ENCODE data around the gene AP5B1. TPM values are rescaled to one million over a fixed set of nuclear protein-coding genes. Genes with fewer than 3 reads are reported as not detected.
"Not testable (repeated sequence)": the region's sequence is repeated elsewhere in the genome, so short reads cannot be mapped to it uniquely, and the experiment has no call there.

AP5B1 gene
- total and polyA plus RNA-seq, 2 experiments from 2014 or later: 3.1 to 16.1 TPM

DNA sequence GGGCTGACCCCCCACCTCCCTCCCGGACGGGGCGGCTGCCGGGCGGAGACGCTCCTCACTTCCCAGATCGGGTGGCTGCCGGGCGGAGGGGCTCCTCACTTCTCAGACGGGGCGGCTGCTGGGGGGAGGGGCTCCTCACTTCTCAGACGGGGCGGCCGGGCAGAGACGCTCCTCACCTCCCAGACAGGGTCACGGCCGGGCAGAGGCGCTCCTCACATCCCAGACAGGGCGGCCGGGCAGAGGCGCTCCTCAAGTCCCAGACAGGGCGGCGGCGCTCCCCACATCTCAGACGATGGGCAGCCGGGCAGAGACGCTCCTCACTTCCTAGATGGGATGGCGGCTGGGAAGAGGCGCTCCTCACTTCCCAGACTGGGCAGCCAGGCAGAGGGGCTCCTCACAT lies 18.0 kb downstream of the AP5B1 start:
- H3K79me2 ChIP-seq (replicated peaks; ENCODE audit: insufficient read depth); H3F3A ChIP-seq (replicated peaks; ENCODE audit: low read depth); H3K4me1 Mint-ChIP-seq; H3K4me3 Mint-ChIP-seq; H3K27me3 ChIP-seq (ENCODE audit: insufficient read depth); DNase-seq (ENCODE audit: low spot score); H3K4me2 ChIP-seq; H4K20me1 ChIP-seq (replicated peaks; ENCODE audit: insufficient read depth); H3K36me3 Mint-ChIP-seq (ENCODE audit: low read depth); H2AFZ ChIP-seq; H3K27me3 Mint-ChIP-seq (ENCODE audit: insufficient read depth, low read depth, poor library complexity); H3K4me1 ChIP-seq (ENCODE audit: insufficient read depth); H3K27ac Mint-ChIP-seq; H3K9me2 ChIP-seq (ENCODE audit: insufficient read depth); ATAC-seq; H3K36me3 ChIP-seq (ENCODE audit: insufficient read depth); H3K27ac ChIP-seq (ENCODE audit: low read depth); H3K4me3 ChIP-seq: not testable (repeated sequence)
- H3K9me3 Mint-ChIP-seq: peaks cover 12% of the 10 kb centered on the region

DNA sequence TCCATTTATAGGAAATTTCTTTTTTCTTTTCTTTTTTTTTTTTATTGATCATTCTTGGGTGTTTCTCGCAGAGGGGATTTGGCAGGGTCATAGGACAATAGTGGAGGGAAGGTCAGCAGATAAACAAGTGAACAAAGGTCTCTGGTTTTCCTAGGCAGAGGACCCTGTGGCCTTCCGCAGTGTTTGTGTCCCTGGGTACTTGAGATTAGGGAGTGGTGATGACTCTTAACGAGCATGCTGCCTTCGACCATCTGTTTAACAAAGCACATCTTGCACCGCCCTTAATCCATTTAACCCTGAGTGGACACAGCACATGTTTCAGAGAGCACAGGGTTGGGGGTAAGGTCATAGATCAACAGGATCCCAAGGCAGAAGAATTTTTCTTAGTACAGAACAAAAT lies 18.6 kb downstream of the AP5B1 start:
- H3K27ac ChIP-seq (ENCODE audit: low read depth); H3K27me3 ChIP-seq (ENCODE audit: insufficient read depth); H3K4me1 ChIP-seq (ENCODE audit: insufficient read depth); H3K4me1 Mint-ChIP-seq; H3K4me3 ChIP-seq; H3K4me3 Mint-ChIP-seq; H3K36me3 ChIP-seq (ENCODE audit: insufficient read depth); H4K20me1 ChIP-seq (replicated peaks; ENCODE audit: insufficient read depth); H3K79me2 ChIP-seq (replicated peaks; ENCODE audit: insufficient read depth); H3K9me2 ChIP-seq (ENCODE audit: insufficient read depth); H3K36me3 Mint-ChIP-seq (ENCODE audit: low read depth); ATAC-seq; DNase-seq (ENCODE audit: low spot score); H3K27me3 Mint-ChIP-seq (ENCODE audit: insufficient read depth, low read depth, poor library complexity); H3K27ac Mint-ChIP-seq; H3K4me2 ChIP-seq; H3F3A ChIP-seq (replicated peaks; ENCODE audit: low read depth); H2AFZ ChIP-seq: not testable (repeated sequence)
- H3K9me3 Mint-ChIP-seq: peaks cover 13% of the 10 kb centered on the region

DNA sequence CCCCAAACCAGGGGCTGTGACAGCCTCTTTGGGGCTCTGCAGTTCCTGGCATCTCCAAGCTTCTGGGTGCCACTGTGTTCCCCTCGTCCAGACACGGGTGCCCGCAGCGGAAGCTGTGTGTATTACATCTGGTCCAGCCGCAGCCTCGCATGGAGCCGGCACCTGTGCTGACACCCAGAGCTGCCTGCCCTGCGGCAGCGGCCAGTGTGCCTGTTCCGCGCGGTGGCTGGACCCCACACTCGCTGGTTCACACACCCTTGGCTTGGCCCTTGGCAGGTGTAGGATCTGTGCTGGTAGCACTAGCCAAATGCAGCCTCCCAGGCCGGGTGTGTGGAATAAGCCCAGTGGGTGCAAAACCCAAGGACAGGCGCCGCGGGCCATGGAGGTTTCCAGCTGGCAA lies 35.7 kb downstream of the AP5B1 start:
- Histone ChIP-seq H3K79me2 (replicated peaks; ENCODE audit: insufficient read depth) (no peaks in the 10 kb centered on the region), H3K4me2 (no peak overlapping the region), H3K4me1 (ENCODE audit: insufficient read depth) (no peaks in the 10 kb centered on the region), H3K9me2 (ENCODE audit: insufficient read depth) (no peaks in the 10 kb centered on the region), H4K20me1 (replicated peaks; ENCODE audit: insufficient read depth) (no peaks in the 10 kb centered on the region), H3F3A (replicated peaks; ENCODE audit: low read depth) (no peaks in the 10 kb centered on the region), H2AFZ (no peak overlapping the region), H3K4me3 (no peak overlapping the region), H3K36me3 (ENCODE audit: insufficient read depth) (no peaks in the 10 kb centered on the region), H3K27me3 (ENCODE audit: insufficient read depth) (peaks cover 7% of the 10 kb centered on the region; the same call in 1 of the 2 replicates), H3K27ac (ENCODE audit: low read depth) (no peak overlapping the region)
- Mint-ChIP-seq H3K9me3 (peaks cover 10% of the 10 kb centered on the region; the same call in 2 of the 3 replicates), H3K27ac (no peak overlapping the region), H3K4me1 (no peaks in the 10 kb centered on the region; the same call in 2 of the 3 replicates), H3K4me3 (no peak overlapping the region), H3K27me3 (ENCODE audit: insufficient read depth, low read depth, poor library complexity) (peaks cover 1% of the 10 kb centered on the region), H3K36me3 (ENCODE audit: low read depth) (no peaks in the 10 kb centered on the region)
- no peak for ATAC-seq
- DNase-seq (ENCODE audit: low spot score): no peak
- no peak for TF ChIP-seq POLR2AphosphoS5 (IDR thresholded peaks at IDR 0.05; ENCODE audit: low read depth)
- no peak for TF ChIP-seq EZH2 (IDR thresholded peaks at IDR 0.05; ENCODE audit: low read depth, unreplicated experiment)
- TF ChIP-seq, protein P1, sequence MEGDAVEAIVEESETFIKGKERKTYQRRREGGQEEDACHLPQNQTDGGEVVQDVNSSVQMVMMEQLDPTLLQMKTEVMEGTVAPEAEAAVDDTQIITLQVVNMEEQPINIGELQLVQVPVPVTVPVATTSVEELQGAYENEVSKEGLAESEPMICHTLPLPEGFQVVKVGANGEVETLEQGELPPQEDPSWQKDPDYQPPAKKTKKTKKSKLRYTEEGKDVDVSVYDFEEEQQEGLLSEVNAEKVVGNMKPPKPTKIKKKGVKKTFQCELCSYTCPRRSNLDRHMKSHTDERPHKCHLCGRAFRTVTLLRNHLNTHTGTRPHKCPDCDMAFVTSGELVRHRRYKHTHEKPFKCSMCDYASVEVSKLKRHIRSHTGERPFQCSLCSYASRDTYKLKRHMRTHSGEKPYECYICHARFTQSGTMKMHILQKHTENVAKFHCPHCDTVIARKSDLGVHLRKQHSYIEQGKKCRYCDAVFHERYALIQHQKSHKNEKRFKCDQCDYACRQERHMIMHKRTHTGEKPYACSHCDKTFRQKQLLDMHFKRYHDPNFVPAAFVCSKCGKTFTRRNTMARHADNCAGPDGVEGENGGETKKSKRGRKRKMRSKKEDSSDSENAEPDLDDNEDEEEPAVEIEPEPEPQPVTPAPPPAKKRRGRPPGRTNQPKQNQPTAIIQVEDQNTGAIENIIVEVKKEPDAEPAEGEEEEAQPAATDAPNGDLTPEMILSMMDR (conservative IDR thresholded peaks at IDR 0.05; ENCODE audit: low read depth in 2 of 2): no peak
- TF ChIP-seq, protein P2, sequence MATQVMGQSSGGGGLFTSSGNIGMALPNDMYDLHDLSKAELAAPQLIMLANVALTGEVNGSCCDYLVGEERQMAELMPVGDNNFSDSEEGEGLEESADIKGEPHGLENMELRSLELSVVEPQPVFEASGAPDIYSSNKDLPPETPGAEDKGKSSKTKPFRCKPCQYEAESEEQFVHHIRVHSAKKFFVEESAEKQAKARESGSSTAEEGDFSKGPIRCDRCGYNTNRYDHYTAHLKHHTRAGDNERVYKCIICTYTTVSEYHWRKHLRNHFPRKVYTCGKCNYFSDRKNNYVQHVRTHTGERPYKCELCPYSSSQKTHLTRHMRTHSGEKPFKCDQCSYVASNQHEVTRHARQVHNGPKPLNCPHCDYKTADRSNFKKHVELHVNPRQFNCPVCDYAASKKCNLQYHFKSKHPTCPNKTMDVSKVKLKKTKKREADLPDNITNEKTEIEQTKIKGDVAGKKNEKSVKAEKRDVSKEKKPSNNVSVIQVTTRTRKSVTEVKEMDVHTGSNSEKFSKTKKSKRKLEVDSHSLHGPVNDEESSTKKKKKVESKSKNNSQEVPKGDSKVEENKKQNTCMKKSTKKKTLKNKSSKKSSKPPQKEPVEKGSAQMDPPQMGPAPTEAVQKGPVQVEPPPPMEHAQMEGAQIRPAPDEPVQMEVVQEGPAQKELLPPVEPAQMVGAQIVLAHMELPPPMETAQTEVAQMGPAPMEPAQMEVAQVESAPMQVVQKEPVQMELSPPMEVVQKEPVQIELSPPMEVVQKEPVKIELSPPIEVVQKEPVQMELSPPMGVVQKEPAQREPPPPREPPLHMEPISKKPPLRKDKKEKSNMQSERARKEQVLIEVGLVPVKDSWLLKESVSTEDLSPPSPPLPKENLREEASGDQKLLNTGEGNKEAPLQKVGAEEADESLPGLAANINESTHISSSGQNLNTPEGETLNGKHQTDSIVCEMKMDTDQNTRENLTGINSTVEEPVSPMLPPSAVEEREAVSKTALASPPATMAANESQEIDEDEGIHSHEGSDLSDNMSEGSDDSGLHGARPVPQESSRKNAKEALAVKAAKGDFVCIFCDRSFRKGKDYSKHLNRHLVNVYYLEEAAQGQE (IDR thresholded peaks at IDR 0.05; ENCODE audit: unreplicated experiment): no peak
- no peak for TF ChIP-seq JUNB (IDR thresholded peaks at IDR 0.05; ENCODE audit: unreplicated experiment)
- TF ChIP-seq, protein P3, sequence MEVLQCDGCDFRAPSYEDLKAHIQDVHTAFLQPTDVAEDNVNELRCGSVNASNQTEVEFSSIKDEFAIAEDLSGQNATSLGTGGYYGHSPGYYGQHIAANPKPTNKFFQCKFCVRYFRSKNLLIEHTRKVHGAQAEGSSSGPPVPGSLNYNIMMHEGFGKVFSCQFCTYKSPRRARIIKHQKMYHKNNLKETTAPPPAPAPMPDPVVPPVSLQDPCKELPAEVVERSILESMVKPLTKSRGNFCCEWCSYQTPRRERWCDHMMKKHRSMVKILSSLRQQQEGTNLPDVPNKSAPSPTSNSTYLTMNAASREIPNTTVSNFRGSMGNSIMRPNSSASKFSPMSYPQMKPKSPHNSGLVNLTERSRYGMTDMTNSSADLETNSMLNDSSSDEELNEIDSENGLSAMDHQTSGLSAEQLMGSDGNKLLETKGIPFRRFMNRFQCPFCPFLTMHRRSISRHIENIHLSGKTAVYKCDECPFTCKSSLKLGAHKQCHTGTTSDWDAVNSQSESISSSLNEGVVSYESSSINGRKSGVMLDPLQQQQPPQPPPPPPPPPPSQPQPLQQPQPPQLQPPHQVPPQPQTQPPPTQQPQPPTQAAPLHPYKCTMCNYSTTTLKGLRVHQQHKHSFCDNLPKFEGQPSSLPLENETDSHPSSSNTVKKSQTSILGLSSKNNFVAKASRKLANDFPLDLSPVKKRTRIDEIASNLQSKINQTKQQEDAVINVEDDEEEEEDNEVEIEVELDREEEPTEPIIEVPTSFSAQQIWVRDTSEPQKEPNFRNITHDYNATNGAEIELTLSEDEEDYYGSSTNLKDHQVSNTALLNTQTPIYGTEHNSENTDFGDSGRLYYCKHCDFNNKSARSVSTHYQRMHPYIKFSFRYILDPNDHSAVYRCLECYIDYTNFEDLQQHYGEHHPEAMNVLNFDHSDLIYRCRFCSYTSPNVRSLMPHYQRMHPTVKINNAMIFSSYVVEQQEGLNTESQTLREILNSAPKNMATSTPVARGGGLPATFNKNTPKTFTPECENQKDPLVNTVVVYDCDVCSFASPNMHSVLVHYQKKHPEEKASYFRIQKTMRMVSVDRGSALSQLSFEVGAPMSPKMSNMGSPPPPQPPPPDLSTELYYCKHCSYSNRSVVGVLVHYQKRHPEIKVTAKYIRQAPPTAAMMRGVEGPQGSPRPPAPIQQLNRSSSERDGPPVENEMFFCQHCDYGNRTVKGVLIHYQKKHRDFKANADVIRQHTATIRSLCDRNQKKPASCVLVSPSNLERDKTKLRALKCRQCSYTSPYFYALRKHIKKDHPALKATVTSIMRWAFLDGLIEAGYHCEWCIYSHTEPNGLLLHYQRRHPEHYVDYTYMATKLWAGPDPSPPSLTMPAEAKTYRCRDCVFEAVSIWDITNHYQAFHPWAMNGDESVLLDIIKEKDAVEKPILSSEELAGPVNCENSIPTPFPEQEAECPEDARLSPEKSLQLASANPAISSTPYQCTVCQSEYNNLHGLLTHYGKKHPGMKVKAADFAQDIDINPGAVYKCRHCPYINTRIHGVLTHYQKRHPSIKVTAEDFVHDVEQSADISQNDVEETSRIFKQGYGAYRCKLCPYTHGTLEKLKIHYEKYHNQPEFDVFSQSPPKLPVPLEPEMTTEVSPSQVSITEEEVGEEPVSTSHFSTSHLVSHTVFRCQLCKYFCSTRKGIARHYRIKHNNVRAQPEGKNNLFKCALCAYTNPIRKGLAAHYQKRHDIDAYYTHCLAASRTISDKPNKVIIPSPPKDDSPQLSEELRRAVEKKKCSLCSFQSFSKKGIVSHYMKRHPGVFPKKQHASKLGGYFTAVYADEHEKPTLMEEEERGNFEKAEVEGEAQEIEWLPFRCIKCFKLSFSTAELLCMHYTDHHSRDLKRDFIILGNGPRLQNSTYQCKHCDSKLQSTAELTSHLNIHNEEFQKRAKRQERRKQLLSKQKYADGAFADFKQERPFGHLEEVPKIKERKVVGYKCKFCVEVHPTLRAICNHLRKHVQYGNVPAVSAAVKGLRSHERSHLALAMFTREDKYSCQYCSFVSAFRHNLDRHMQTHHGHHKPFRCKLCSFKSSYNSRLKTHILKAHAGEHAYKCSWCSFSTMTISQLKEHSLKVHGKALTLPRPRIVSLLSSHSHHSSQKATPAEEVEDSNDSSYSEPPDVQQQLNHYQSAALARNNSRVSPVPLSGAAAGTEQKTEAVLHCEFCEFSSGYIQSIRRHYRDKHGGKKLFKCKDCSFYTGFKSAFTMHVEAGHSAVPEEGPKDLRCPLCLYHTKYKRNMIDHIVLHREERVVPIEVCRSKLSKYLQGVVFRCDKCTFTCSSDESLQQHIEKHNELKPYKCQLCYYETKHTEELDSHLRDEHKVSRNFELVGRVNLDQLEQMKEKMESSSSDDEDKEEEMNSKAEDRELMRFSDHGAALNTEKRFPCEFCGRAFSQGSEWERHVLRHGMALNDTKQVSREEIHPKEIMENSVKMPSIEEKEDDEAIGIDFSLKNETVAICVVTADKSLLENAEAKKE (CRISPR knock-in tag; IDR thresholded peaks at IDR 0.05): no peak

Measured in GM23338 (cell line).